Psoas muscle (tissue), 8 donors: ENCODE data around the gene ZNF222. TPM values are rescaled to one million over a fixed set of nuclear protein-coding genes. Genes with fewer than 3 reads are reported as not detected.

ENCODE experiments used
- ATAC-seq, 4 donors: fragments of 200-7000 bp; cut with Tn5 transposase; one replicate each; pipeline ENCODE4 v1.9.1; 2020; ENCODE audit warnings: moderate library complexity in 3 of 4, mild to moderate bottlenecking in 2 of 4
- DNase-seq, 2 donors: peaks; one replicate each; pipeline ENCODE4 v3.0.0-alpha.2; 2020
- H3K27ac ChIP-seq: fragments of 200-600 bp; one replicate; pipeline ENCODE4 v1.8.0; 2022
- H3K27me3 ChIP-seq, 3 donors: fragments of 200-600 bp in 1 of 3; one replicate each; pipeline versions ENCODE4 v1.6.1 to v1.8.0; 2013 to 2022; ENCODE audit warnings: low read length in 2 of 3, mild to moderate bottlenecking in 2 of 3, moderate library complexity in 1 of 3; ENCODE audit not compliant: insufficient read depth in 3 of 3
- H3K36me3 ChIP-seq, 2 donors: fragments of 200-600 bp in 1 of 2; one replicate each; pipeline versions ENCODE4 v1.6.1 to v1.8.0; 2013 to 2022; ENCODE audit warnings: low read depth in 1 of 2, mild to moderate bottlenecking in 1 of 2, moderate library complexity in 1 of 2; ENCODE audit not compliant: insufficient read depth in 1 of 2
- H3K4me1 ChIP-seq: fragments of 200-600 bp; one replicate; pipeline ENCODE4 v1.8.0; 2022
- H3K4me3 ChIP-seq: fragments of 200-600 bp; one replicate; pipeline ENCODE4 v1.8.0; 2022; ENCODE audit warnings: mild to moderate bottlenecking
- H3K9me3 ChIP-seq: fragments of 200-600 bp; one replicate; pipeline ENCODE4 v1.8.0; 2022
- WGBS, 3 donors: extraction: QIAGEN DNeasy Blood & Tissue Kit; methylation state at CpG; one replicate each; pipeline versions ENCODE4 v1.1.6 to v1.1.7; 2013; 5-methylcytosine and 5-hydroxymethylcytosine counted together
- intact Hi-C, 2 donors: fragments of 100-400 bp; cut with DNase I; formaldehyde crosslinking; loops; one replicate each; pipeline versions ENCODE4 v1.11.0 to v1.14.2; 2022
- polyA plus RNA-seq, 3 donors: library from polyadenylated mRNA; stranded (reverse); fragments of 200-250 nt; gene quantifications; one replicate each; pipeline ENCODE4 v1.2.3, GENCODE V29; 2013
- total RNA-seq, 4 donors: library from RNA; stranded (reverse); fragmentation: NEBNext Ultra II Directional in 2 of 4; extraction: Animal tissue kit (Norgen Biotek cat#: 25700) in 2 of 4; gene quantifications; one replicate each; pipeline versions ENCODE4 v1.2.1 to v1.2.4, GENCODE V29; 2021 to 2023
- TF ChIP-seq, protein P1 (sequence below): fragments of 200-600 bp; IDR thresholded peaks from one replicate; pipeline ENCODE4 v1.8.0; 2022; ENCODE audit warnings: antibody characterized with exemption
- donor health status: healthy with polysubstance abuse.
- donor health status: DM: no; HTN: no; CAD: no; lungs with moderate emphysema.
- donor health status: Bipolar disorder and iron deficiency.
- donor health status: healthy.
- donor health status: DM: yes; HTN: yes; CAD: no.
- donor health status: DM: no; HTN: no; CAD: no.
- donor health status: DM: no; HTN: no; CAD: no.
- donor health status: DM: yes; HTN: yes; CAD: no.

The ZNF222 gene
- total and polyA plus RNA-seq, 7 donors: 0.47 to 4.0 (median 1.9) TPM

GRCh38 chr19:44042147-44042546, 17.0 kb downstream of the ZNF222 start:
- H3K4me1 ChIP-seq: no peaks in the 10 kb centered on the region
- peaks cover 26% of the 10 kb centered on the region for H3K9me3 ChIP-seq
- H3K27me3 ChIP-seq: peaks cover 2 to 8% (median 4%) of the 10 kb centered on the region in 3 donors
- no peak overlapping the region for H3K27ac ChIP-seq
- no peaks in the 10 kb centered on the region for H3K36me3 ChIP-seq
- intact Hi-C loops: no loop called here
- ATAC-seq (no peak), DNase-seq (no peak)
- H3K4me3 ChIP-seq: no peak overlapping the region
- WGBS, 3 donors: 74 to 83% (median 79%) methylated on average over 2 of the region's 2 CpGs
- TF ChIP-seq, protein P1, sequence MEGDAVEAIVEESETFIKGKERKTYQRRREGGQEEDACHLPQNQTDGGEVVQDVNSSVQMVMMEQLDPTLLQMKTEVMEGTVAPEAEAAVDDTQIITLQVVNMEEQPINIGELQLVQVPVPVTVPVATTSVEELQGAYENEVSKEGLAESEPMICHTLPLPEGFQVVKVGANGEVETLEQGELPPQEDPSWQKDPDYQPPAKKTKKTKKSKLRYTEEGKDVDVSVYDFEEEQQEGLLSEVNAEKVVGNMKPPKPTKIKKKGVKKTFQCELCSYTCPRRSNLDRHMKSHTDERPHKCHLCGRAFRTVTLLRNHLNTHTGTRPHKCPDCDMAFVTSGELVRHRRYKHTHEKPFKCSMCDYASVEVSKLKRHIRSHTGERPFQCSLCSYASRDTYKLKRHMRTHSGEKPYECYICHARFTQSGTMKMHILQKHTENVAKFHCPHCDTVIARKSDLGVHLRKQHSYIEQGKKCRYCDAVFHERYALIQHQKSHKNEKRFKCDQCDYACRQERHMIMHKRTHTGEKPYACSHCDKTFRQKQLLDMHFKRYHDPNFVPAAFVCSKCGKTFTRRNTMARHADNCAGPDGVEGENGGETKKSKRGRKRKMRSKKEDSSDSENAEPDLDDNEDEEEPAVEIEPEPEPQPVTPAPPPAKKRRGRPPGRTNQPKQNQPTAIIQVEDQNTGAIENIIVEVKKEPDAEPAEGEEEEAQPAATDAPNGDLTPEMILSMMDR: no peak

DNA sequence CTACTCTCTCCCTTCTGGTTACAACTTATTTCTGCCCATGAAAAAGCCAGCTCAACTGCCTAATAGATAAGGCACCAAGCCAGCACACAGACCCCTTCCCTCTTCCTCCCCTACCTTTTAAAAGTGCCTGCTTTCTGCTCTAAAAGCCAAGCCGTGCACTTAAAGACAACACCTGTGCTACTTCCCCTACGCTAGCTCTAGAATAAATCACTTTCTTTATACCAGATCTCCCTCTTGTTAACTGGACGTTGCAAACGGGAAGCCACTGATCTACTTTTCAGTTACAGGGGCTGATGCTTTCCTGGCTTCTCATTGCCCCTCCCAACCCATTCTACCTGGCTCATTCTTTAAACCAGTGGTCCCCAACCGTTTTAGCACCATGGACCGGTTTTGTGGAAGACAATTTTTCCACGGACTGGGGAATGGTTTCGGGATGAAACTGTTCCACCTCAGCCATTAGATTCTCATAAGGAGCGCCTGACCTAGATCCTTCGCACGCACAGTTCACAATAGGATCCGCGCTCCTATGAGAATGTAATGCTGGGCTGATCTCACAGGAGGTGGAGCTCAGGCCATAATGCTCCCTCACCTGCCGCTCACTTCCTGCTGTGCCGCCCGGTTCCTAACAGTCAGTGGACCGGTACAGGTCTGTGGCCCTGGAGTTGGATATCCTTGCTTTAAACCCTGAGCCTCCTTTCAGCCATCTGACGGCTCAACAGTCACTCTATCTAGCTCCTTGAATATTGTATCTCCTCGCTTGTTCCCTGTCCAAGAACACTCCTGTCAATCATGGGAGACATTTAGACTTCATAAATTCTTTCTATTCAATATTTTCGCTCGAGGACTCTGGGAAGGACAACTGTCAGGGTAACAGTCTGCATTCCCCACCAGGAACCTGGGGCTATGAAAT, 25.8 kb downstream of the ZNF222 start:
- 12 to 15% (median 13%) methylated on average over 21 of the region's 21 CpGs for WGBS, 3 donors
- Histone ChIP-seq H3K4me3 (peak overlapping the region; percentile 78), H3K9me3 (peaks cover 22% of the 10 kb centered on the region), H3K27ac (peak overlapping the region; percentile 39), H3K36me3 (peaks cover 3 to 13% of the 10 kb centered on the region in 2 donors), H3K27me3 (peaks cover 0 to 12% (median 5%) of the 10 kb centered on the region in 3 donors), H3K4me1 (peaks cover 10% of the 10 kb centered on the region)
- TF ChIP-seq, protein P1: no peak
- DNase-seq (no peak), ATAC-seq (peak in 1 of 4 donors; percentile 12)
- intact Hi-C loops: loop anchor here (5.0 to 10.0 kb wide), 6 partner anchors 49 to 306 kb away; partner anchors contain the start of genes ZNF112 (in 1 of the 2), ZNF225 (in 1 of the 2), ZNF230 (in 1 of the 2) and ZNF235 (in 1 of the 2)

DNA sequence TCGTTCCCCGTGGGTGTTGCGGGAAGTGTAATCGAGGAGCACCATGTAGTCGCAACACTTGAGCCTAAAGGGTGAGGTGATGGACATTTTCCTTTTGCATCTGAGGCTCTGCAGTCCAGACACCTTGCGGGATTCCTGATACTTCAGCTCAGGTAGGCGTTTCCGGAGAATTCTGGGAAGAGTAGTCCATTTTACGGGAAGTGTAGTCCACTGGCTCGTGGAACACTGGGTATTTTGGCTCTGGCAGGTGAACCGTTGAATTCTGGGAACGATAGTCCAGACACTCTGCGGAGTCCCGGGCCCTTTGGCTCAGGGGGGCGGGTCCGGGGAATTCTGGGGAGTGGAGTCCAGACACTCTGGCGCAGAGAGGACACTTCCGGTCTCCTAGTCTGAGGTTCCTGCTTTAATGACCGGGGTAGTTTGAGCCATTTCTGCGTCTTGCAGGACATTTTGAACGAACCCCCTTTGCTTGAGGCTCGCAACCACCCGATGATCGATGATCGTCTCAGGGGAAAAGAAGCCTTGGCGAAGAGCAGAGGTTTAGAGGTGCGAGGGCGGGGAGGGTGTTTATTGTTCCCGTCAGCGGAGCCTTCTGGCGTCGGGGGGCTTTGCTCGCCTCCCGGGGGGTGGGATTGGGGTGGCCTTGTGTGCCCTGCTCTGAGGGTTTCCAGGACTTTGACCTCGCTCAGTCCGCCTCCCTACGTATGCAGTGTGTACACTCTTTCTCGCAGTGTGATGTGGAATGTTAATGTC, 26.6 kb downstream of the ZNF222 start, which contains the start of gene ZNF223:
Gene ZNF223, plus strand, starts transcription at position 387 of the 753 bp plus-strand sequence. CDS start 3,141 bp downstream, outside the sequence.
- peak; percentile 100 for ATAC-seq

DNA sequence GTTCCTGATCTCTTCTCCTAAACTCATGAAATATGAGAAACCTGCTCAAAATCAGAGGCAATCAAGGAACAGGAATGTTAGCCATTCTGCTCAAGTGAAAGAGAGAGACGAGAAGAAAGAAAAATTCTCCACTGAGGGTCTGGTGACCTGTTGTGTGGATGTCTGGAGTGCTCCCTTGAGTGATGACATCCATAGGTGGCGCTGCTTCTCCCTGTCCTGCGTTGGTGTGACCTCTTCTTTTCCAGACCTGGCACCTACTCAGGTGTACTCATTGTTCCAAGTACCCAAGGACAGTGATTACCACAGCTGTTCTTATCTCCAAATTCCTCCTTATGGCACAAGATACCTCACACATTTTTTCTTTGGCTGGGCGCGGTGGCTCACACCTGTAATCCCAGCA, 30.7 kb downstream of the ZNF222 start:
- peaks cover 8% of the 10 kb centered on the region for H3K4me1 ChIP-seq
- peaks cover 17% of the 10 kb centered on the region for H3K9me3 ChIP-seq
- intact Hi-C loops: loop anchor here (10.0 kb wide), 2 partner anchors 59 to 249 kb away; partner anchors contain the start of genes ZNF225 (in 1 of the 2) and ZNF235 (in 1 of the 2)
- DNase-seq (no peak), ATAC-seq (no peak)
- 92 to 98% (median 96%) methylated on average over 5 of the region's 5 CpGs for WGBS, 3 donors
- peaks cover 11 to 49% of the 10 kb centered on the region in 2 donors for H3K36me3 ChIP-seq
- no peaks in the 10 kb centered on the region for H3K27me3 ChIP-seq
- no peak overlapping the region for H3K4me3 ChIP-seq
- TF ChIP-seq, protein P1: no peak
- no peak overlapping the region for H3K27ac ChIP-seq

More for the DNA sequence above, 26.6 kb downstream of the ZNF222 start, which contains the start of gene ZNF223:
- H3K27me3 ChIP-seq: peaks cover 0 to 12% (median 5%) of the 10 kb centered on the region in 3 donors
- intact Hi-C loops: loop anchor here (5.0 to 10.0 kb wide), 6 partner anchors 50 to 305 kb away; partner anchors contain the start of genes ZNF112 (in 1 of the 2), ZNF225 (in 1 of the 2), ZNF230 (in 1 of the 2) and ZNF235 (in 1 of the 2)
- WGBS, 3 donors: 0 to 1% (median 1%) methylated on average over 38 of the region's 38 CpGs
- H3K36me3 ChIP-seq: peaks cover 3 to 15% of the 10 kb centered on the region in 2 donors
- peaks cover 22% of the 10 kb centered on the region for H3K9me3 ChIP-seq
- peaks cover 10% of the 10 kb centered on the region for H3K4me1 ChIP-seq
- H3K4me3 ChIP-seq: peak within 1 kb of the TSS; percentile 78
- H3K27ac ChIP-seq: peak within 1 kb of the TSS; percentile 72
- DNase-seq: peak; percentile 94 to 96
- TF ChIP-seq, protein P1: no peak
